Measurements from ENCODE around the gene RPL41.
"Not testable (repeated sequence)": the region's sequence is repeated elsewhere in the genome, so short reads cannot be mapped to it uniquely, and the experiment has no call there.

The RPL41 gene

DNA sequence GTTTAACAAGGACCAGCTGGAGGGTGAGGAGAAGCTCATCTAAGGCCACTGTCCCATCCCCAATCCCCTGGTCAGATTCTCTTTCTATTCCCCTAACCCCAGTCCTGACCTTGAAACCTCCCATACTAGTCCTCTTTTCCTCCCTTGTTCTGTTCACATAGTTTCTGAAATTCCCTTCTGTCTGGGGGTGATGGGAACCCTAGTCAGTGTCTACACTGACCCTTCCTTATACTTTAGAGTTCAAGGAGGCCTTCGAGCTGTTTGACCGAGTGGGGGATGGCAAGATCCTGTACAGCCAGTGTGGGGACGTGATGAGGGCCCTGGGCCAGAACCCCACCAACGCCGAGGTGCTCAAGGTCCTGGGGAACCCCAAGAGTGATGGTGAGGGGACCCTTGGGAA lies 38.4 kb downstream of the RPL41 start:
- DNase-seq (ENCODE audit: low spot score): no peak

DNA sequence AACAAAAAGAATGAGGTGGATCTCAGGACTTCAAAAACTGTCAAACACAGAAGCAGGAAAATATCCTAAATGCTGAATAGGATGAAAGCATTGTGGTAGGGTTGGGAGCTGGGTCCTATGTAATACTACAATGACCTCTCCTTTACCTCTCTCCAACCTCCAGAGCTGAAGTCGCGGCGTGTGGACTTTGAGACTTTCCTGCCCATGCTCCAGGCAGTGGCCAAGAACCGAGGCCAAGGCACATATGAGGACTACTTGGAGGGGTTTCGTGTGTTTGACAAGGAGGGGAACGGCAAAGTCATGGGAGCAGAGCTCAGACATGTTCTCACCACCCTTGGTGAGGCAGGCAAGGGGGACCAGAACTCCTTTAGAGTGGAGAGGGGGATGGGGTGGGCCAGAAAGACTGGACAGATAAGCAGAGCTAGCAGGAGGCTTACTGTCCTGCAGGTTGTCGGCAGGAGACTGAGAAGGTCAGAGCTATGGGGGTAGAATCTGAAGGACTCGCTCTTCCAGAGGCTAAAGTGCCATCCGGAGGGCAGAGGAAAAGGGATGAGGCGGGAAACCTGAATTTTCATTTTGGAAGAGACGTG lies 38.9 kb downstream of the RPL41 start:
- DNase-seq (ENCODE audit: low spot score): no peak

DNA sequence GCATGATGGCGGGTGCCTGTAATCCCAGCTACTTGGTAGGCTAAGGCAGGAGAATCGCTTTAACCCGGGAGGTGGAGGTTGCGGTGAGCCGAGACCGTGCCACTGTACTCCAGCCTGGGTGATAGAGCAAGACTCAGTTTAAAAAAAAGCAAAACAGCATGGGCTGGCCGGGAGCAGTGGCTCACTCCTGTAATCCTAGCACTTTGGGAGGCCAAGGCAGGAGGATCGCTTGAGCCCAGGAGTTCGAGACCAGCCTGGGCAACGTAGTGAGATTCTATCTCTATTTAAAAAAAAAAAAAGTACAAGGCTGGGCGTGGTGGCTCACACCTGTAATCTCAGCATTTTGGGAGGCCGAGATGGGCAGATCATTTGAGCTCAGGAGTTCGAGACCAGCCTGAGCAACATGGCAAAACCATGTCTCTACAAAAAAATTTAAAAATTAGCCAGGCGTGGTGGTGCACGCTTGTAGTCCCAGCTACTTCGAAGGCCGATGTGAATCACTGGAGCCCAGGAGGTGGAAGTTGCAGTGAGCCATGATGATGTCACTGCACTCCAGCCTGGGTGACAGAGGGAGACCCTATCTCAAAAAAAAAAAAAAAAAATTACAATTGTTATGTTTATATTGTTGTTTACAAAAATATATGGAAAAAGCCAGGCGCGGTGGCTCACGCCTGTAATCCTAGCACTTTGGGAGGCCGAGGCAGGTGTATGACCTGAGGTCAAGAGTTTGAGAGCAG lies 40.2 kb downstream of the RPL41 start:
- not testable (repeated sequence) for DNase-seq (ENCODE audit: low spot score)

DNA sequence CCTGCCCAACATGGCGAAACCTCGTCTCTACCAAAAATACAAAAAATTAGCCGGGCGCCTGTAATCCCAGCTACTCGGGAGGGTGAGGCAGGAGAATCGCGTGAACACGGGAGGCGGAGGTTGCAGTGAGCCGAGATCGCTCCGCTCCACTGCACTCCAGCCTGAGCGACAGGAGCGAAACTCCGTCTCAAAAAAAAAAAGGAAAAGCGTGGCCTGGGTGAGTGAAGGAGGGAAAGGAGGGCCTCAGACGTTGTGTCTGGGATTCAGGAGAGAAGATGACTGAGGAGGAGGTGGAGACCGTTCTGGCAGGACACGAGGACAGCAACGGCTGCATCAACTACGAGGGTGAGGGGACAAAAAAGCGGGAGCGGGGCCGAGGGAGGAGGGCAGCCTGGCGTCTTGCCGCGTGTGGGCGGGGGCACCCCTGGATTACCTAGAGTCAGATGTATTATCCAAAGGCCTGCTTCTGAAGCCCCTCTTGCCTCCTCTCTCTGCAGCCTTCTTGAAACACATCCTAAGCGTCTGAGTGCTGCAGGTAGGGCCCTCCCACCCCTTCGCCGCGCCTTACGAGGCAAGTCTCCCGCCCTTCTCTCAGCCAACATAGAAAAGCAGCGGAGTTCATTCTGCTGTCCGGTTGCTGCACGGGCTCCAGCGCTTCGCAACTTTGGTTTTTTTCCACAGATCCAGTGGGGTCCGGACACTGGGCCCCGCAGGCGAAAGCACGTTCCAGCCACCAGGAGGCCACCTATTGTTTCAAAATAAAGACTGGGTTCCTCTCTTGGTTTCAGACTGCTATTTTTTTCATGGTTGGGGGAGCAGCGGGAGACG lies 41.0 kb downstream of the RPL41 start:
- peak; percentile 83 for DNase-seq (ENCODE audit: low spot score)

DNA sequence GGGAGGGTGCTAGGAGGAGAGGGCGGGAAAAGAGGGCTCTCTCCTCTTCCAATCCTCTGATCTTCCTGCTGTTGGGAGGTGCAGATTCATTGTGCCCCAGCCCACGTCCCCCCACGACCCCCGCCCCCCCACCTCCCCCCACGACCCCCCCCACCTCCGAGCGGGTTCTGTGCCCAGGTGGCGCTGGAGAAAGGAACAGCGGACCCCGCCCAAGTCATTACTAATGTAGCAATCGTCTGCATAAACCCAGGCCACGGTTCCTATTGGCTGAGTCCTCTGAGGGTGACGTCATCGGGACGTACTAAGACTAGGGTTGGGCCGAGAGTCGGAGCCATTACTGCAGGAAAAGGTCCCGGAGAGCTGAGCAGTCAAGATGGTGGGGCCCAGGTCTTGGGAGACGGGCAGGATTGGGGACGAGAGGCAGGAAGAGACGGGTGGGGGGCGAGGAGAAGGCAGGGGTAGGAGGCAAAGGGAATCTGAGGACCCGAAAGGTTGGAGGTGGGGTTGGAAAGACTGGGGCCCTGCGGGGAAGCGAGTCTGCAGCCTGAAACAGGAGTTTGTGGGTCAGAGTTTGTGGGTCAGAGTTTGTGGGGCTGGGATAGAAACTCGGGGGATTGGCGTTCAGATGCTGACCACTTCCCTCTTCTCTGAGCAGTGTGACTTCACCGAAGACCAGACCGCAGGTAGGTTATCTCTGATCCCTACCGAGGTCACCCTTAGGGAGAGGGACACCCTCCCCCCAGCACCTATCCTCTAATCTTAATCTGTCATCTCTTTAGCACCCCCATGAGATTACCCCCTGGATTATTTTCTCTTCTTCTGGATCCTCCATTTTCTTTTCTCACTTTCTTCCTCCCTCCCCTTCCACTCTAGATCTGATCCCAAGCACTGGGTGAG lies 41.8 kb downstream of the RPL41 start, which contains the start of gene MYL6:
Gene MYL6 (plus strand): TSS at position 331 of the 897 bp plus-strand sequence. CDS start 43 bp downstream, at position 374.
- peak; percentile 93 for DNase-seq (ENCODE audit: low spot score)

DNA sequence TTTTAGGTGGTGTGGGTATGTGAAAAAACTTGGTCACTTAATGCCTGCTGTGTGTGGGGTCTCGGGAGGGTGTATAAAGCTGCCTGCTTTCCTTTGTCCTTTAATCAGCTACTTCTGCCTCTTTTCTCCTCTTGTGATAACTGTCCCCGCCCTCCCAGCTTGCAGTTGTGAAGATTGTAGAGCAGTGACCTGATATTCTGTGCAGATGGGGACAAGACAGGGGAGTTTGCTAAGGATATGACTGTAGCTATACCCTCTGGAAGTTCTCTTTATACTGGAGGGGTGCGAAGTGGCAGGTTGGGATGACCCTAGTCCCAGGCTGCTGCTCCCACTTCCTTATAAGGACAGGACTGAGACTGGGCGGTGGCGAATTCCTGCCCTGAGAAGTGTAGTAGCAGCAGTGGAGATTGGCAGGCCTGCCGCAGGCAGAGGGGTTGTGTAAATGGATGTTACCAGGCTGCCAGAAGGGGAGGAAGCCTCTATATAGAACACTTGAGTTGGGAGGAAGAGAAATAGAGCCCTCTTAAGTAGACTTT lies 42.6 kb downstream of the RPL41 start:
- peak; percentile 75 for DNase-seq (ENCODE audit: low spot score)

DNA sequence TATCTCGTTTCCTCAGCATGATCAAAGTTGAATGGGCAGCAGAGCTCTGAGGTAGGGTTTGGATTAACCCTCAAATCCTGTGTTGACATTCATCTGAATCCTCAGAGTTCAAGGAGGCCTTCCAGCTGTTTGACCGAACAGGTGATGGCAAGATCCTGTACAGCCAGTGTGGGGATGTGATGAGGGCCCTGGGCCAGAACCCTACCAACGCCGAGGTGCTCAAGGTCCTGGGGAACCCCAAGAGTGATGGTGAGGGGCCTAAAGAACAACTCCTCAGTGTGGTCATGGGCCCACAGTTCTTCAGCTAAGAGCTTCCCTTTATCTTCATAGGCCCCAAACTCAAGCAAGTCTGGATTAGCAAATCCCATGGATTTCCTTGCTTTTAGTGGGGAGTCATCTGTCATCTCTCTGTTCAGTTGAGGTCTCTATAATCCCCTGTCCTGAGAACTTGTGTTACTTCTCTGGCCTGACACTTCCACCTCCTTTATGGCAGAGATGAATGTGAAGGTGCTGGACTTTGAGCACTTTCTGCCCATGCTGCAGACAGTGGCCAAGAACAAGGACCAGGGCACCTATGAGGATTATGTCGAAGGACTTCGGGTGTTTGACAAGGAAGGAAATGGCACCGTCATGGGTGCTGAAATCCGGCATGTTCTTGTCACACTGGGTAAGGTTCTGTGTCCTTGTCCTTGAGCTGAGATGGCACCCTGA lies 43.2 kb downstream of the RPL41 start:
- no peak for DNase-seq (ENCODE audit: low spot score)

DNA sequence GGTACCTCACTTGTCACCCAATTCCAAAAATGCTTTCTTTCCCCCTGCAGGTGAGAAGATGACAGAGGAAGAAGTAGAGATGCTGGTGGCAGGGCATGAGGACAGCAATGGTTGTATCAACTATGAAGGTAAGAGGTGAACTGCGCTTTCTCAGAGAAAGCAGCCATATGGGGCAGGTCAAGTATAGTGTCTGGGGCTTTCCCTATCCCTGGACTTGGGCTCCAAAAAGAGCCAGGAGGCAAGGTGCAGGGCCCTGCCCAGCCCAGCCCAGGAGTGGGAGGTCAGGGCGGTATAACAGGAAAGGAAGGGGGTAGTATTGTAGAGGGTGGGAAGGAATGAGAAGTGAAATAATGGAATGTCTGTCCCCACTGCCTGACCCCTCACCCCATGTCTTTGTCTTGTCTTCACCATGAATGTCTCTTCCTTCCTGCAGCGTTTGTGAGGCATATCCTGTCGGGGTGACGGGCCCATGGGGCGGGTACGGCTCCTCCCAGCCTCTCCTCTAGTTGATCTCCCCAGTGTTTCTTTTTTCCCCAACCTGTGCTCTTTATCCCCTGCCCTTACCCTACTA lies 43.8 kb downstream of the RPL41 start:
- no peak for DNase-seq (ENCODE audit: low spot score)

DNA sequence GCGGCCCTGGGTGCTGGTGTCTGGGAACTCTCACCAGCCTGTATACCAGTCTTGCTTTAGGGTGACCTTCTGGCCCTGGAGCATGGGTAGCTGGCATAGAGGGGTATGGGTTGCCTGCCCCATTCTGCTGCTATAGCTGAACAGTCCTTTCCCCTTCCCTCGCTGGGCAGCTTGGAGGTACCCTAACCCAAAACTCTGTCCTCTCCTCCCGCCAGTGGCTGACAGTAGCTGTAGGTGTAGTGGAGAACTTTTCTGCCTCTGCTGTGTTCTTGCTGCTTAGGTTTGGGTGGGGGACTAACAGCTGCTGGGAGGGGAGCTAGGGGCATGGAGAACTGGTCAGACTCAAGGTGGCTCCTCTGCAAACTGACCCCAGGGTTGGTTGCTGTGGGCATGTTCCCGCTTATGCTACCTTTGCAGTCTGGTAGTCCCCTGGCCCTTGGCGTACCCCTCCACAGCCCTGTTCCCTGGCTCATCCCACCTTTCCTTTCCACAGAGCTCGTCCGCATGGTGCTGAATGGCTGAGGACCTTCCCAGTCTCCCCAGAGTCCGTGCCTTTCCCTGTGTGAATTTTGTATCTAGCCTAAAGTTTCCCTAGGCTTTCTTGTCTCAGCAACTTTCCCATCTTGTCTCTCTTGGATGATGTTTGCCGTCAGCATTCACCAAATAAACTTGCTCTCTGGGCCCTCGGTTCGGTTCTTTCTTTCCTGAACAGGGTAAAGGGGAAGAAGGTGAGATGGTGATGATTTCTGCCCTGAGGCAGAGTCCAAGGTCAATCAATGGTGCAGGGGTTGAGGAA lies 44.7 kb downstream of the RPL41 start:
- DNase-seq (ENCODE audit: low spot score): no peak

DNA sequence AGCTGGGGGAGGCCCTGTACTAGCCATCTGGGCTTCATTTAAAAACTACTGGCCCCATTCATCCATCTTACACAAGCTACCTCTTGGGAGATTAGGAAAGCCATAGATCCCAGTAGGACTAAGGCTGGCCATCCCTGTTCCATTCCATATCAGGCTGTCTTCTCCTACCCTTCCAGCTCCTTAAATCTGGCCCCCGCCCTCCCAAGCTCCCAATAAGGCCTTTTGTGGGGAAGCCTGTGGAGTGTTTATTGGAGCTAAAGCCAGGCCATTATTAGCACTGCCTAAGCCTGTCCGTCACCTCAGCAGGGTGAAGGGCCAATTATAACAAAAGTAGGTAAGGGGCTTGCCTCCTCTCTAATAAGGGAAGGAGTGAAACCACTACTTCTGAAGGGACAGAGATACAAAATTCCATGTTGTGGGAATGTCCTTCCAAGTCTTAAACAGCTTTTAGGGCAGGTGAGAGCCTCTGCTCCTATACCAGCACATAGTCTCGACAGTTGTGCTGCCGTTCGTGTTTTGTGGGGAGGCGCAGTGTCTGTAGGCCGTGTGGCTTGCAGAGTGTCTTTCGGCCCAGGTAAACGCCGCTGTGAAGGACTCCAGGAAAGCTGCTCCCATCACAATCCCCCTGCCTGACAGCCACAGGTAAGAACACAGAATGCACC lies 45.4 kb downstream of the RPL41 start:
- DNase-seq (ENCODE audit: low spot score): no peak

DNA sequence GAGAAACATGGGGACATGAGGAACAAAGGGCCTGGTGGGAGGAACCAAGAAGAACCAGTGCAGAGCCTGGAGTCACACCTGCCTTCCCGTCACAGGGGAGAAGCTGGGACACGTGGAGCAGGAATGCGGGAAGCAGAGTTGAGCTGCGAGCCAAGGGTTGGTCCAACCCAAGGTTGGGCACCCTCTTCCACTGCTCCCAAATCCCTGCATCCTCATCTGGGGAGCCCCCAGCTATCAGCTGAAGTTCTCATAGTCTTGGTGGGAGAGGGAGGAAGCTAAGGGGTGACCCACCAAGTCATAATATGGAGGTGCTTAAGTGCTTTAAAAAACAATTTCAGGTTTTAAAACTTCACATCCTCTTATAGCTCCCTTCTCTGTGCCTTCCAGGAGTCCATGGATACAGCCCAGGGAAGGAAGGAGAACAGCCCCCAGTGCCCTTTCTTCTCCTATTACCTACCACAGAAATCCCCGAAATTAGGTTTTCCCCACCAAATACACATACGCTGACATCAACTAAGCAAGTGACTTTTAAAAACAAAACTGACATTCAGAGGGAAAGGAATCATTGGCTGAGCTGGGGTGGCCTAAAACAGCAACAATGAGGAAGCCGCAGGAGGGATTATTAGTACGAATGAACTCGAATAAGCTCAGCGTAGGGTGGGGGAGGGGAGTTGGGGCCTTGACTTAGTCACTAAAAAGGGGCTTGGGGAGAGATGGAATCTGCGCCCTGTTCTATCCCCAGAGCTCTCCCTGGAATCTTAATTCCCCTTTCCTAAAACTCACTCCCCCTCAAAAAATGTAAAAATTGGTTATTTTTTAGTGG lies 46.2 kb downstream of the RPL41 start:
- no peak for DNase-seq (ENCODE audit: low spot score)

DNA sequence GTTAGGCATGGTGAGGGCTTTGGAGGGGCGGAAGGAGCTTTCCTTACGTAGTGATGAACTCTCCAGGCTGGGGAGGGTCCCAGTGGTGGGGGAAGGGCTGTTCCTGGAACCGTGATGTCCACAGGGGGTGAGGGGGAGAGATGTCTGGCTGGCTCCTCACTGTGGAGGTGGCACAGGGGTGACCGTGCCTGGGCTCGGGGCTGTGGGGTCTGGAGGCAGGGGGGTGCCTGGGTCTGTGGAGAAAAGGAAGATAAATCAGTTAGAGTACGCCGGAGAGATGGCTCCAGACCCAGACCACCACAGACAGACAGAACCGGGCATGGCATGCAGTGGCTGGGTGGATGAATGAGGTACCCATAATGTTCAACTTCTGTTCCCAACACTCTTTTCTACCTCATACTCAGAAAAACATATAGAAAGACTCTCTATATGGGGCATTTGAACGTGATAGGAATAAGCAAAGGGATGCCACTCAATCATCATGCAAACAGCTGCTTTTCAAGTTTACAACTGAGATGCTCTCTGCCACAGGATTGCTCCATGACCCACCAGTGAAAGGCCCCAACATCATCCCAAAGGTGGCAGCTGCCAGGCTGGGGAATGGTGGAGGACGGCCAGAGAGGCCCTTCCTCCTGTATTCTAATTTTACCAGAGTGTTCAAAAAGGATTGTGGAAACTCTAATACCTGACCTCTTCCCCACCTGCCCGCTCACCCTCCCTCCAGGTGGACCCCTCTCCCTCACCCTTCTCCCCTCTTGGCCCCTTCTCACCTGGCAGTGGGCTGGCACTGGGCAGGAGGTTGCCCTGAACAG lies 47.3 kb downstream of the RPL41 start:
- no peak for DNase-seq (ENCODE audit: low spot score)

DNA sequence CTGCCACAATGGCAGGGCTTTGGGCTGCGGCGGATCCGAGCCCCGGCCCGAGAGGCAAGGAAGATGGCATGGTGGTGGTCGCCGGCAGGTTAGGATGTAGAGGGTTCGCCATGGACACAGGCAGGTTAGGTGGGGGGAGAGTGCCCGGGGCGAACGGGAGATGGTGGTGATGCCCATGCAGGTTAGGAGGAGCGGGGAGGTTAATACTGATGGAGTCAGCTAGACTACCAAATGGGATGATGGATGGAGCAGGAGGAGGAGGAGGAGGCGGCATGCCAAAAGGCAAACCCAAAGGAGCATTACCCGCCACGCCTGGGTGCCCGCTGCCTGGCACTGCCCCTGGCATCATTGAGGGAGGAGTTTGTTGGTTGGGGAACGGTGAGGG lies 47.9 kb downstream of the RPL41 start:
- DNase-seq (ENCODE audit: low spot score): no peak

DNA sequence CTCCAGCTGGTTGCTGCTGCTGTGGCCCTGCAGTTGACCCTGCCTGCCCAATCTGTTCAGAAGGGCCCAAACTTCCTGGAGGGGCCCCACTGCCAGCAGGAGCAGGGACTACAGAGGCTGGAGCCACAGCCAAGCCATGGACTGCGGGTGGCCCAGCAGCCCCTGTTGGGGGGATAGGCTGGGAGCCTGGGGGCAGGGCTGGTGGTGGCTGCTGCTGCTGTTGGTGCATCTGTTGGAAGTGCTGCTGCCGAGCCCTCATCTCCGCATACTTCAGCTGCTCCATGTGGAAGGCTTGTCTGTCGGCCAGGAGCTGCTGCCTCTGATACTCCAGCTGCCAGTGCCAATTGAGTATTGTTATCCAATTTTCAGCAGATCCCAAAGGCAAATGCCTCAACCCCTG lies 48.9 kb downstream of the RPL41 start:
- no peak for DNase-seq (ENCODE audit: low spot score)
